GM18526 (cell line): Measurements from ENCODE around the gene GPRIN1.

Experiments used
- POLR2A ChIP-seq: IDR thresholded peaks from 3 replicates; pipeline ENCODE4 v1.6.1; 2011; ENCODE audit not compliant: insufficient read length; ENCODE audit errors: extremely low read depth

GPRIN1 gene

DNA sequence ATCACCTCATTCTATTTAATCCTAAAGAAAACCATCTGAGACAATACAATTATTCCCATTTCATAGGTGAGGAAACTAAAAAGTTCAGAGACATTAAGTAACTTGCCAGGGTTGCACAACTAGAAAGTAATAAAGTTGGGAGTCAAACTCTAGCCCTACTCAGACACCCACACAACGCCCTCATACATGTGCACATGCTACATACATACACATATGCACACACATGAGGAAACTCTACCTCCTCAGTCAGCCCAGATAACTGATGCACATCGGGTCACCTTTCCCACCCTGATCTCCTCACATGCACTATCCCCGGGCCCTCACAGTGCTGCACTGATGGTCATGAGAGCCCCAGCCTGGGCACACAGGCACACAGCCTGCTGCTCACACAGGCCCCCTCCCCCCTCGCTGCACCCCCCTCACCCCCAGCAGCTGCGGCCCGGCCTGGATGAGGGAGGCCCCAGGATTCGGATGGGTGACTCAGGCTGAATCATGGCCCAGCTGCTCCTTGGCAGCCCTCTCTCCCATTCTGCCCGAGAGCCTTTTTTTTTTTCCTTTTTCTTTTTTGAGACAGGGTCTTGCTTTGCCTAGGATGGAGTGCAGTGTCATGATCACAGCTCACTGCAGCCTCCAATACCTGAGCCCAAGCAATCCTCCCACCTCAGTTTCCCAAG, 5.0 kb upstream of the GPRIN1 start:
- no peak for TF ChIP-seq POLR2A

DNA sequence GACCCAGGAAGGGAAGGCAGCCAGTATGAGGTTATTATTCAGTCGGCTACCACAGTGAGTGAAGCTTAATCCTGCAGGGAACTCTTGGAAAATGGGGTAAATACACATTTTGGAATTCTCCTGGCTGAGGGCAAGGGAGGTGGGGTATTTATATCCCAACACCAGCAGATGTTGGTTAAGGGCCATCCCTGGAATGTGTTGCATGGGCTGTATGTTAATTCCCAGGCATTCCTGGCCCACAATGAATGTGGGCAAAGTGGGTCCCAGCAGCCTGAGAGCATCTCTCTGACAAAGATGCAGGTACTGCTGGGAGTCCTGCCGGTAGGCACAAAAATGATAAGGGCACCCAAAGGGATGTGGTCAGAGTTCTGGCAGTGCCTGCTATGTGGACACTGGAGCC, 2.9 kb upstream of the GPRIN1 start:
- no peak for TF ChIP-seq POLR2A

- no peak for TF ChIP-seq POLR2A
Observed at GRCh38 chr5:176612008-176612407, 2.1 kb upstream of the GPRIN1 start.

GRCh38 chr5:176611435-176611834, 1.5 kb upstream of the GPRIN1 start:
- TF ChIP-seq POLR2A = no peak

GRCh38 chr5:176610435-176610773, 448 bp upstream of the GPRIN1 start:
- TF ChIP-seq POLR2A = no peak

DNA sequence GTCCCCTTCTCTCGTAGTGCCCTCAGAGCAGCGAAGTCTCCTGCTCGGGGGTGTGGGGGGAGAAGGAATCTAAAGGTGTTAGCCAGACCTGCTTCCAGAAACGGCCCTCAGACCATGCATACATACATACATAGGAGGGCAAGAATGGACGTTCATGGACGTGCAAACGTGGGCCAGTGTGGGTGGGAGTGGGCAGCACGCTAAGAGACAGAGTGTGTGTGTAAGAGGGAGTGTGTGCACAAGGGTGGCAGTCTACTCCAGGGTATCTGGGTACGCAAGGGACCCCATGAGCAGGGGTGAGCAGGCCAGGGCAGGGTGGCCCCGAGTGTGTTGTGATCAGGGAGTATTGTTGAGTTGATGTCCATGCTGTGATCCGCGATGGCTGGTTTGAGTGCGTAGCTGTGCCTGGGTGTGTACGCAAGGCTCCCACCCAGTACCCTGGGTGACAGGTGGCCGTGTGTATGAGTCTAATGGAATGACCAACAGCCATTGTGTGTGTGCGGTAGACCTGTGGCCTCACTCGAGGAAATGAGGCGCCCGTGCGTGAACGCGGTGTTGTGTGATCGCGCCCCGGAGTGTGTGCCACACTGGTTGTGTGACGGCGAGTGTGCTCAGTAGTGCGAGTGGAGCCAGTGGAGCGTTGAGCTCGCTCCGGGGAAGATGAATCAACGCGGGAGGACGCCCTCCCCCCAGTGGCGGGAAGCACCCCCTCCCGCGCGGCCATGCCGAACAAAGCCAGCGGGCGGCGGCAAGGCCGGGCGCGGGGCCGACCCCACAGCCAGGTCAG, 826 bp downstream of the GPRIN1 start:
- TF ChIP-seq POLR2A = no peak

DNA sequence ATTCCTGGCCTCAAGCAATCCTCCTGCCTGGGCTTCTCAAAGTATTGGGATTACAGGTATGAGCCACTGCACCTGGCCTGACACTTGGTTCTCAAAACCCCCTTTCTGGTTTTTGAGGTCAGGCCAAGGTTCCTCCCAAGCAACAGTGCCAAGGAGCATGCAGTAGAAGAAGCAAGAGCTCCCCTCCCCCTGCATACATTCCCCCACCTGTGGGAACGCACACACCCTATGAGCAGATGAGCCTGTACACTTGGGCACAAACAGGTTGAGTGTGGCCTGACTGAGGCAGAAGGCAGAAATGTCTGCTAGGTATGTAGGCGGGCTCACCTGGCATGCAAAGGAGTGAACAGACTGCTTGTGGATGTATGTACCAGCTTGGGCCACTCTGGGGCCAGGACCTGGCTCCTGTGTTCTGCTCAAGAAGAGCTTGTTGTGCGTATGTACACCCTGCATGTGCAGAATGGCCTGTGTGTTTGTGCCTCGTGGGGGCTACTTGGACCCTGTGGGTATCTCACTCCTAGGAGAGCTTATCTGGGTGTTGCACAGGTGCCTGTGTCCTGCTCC, 1.7 kb downstream of the GPRIN1 start:
- TF ChIP-seq POLR2A = no peak

GRCh38 chr5:176606875-176607274, 3.1 kb downstream of the GPRIN1 start:
- TF ChIP-seq POLR2A = no peak

DNA sequence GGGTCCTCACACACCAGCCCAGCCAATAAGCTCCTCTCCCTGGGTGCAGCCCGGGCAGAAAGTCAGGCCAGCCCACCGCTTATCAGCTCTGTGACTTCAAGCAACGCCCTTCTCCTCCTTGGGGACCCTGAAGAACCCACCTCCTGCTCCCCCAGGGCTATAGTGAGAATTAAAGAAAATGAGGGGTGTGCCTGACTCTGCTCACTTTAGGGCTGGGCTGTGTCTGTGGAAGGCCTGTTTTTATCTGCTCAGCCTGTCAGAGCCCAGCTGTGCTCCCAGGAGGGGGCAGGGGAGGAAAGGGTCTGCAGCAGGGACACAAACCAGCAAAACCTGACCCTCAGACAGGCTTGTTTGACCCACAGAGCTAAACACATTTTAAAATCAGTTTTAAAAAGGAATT, 3.9 kb downstream of the GPRIN1 start:
- no peak for TF ChIP-seq POLR2A

DNA sequence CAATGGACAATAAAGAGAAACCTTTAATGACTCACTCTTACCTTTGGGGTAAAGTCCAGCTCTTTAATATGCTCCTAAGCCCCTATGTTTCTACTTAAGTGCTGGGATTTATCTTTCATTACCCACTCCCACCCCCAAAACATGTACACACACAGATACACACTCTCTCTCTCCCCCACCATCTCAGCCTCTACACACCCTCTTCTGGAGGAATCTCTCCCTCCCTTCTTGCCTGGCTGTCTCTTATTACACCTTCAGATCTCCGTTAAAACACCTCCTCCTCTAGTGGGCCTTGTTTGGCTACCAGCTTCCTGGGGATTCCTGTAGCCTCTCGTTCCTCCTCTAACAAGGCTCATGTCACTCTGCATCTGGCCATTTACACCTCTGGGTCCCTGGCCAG, 6.9 kb downstream of the GPRIN1 start:
- no peak for TF ChIP-seq POLR2A

GRCh38 chr5:176601901-176602482, 8.0 kb downstream of the GPRIN1 start:
- no peak for TF ChIP-seq POLR2A

DNA sequence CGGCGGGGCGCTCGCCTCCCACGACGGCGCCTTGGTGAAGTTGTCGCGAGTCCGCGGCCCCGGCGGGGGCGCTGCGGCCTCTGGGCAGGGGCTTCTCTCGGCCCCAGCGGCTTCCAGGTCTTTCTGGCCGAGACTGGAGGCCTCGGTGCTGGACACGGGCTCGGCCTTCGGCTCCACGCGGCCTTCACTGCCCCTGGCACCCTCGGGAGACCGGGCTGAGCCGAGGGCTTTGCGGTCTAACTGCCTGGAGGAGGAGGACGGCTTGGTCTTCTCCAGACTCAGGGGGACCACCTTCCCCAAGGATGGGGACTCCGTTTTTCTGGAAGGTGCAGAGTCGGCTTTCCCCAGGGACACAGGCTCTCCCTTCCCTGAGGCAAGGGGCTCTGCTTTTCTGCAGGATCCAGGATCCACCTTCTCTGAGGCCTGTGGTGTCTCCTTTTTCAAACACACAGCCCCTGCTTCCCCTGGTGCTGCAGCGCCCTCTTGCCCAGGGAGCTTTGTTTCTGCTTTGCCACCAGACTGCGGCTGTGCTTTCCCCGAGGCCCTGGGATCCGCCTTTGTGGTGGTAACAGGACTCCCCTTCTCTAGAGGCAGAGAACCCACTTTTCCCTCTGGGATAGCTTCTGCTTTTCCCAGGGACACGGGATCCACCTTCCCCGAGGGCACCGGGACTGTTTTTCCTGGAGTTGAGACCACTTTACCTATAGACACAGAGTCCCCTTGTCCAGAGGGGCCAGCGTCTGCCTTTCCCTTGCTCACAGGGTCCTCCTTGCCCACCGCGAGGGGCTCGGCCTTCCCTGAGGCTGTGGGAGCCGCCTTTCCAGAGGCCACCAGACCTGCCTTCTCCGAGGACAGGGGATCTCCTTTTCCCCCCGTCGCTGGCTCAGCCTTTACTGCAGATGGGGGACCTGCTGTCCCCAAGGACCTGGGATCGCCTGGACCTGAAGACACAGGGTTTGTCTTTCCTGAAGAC, 12.3 kb downstream of the GPRIN1 start:
- no peak for TF ChIP-seq POLR2A

DNA sequence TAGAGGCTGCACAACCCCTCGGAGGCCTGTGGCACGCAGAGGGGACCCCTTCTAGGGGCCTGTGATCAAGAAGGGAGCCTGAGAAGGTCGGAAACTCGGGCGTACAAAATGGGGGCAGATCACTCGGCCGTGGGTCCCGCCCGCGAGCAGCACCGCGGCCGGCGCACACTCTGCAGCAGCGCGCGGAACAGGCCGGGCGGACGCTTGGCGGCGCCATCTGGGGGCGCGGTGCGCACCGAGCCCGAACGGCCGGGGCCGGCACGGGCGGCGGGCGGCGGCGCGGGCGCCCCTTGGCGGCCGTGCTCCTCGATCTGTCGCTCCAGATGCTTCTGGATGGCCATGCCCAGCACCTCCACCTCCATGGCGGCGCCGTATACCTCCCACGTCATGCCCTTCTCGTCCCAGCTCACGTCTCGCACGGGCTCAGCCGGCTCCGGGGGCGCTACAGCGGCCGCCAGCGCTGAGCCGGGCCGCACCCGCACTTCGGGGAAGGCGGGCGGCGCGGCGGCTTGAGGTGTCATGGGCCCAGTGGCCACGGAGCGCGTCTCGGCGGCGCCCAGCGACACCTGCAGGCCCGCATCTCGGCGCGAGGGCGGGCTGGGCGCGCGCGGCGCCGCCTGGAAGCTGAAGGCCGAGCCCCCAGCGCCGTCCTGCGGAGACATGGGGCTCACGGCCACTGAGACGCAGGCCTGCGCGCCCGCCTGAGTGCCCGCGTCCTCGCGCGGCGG, 13.1 kb downstream of the GPRIN1 start:
- no peak for TF ChIP-seq POLR2A

DNA sequence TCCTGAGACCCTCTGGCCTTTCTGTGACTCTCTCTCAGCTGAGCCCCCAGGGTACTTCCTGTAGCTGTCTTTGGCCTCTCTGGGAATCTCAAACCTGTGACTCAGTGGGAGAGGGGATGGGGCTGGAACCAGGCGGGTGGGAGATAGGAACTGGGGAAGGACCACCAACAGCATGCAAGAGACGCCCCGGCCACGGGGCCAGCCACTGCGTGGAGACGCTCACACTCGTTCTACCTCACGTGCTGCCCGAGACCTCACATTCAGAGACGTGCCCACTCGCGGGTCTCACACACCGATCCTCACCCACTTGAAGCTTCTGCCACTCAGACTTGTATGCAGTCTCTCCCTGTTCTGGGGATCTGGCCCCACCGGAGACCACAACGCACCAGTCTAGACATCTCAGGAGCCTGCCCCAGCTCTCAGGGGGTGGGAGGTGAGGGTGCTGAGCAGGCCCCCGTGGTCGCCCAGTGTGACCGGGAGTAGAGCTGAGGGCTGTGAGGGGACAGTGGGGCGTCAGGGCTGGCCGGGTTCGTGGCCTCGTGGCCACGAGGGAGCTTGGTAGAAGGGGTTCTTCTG, 13.8 kb downstream of the GPRIN1 start:
- no peak for TF ChIP-seq POLR2A
